ENCODE data around the gene VWA5B1.

GRCh38 chr1:20365421-20366055, 74.9 kb downstream of the VWA5B1 start:
- TF ChIP-seq, protein P1, sequence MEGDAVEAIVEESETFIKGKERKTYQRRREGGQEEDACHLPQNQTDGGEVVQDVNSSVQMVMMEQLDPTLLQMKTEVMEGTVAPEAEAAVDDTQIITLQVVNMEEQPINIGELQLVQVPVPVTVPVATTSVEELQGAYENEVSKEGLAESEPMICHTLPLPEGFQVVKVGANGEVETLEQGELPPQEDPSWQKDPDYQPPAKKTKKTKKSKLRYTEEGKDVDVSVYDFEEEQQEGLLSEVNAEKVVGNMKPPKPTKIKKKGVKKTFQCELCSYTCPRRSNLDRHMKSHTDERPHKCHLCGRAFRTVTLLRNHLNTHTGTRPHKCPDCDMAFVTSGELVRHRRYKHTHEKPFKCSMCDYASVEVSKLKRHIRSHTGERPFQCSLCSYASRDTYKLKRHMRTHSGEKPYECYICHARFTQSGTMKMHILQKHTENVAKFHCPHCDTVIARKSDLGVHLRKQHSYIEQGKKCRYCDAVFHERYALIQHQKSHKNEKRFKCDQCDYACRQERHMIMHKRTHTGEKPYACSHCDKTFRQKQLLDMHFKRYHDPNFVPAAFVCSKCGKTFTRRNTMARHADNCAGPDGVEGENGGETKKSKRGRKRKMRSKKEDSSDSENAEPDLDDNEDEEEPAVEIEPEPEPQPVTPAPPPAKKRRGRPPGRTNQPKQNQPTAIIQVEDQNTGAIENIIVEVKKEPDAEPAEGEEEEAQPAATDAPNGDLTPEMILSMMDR (IDR thresholded peaks at IDR 0.05): no peak
- no peak for TF ChIP-seq POLR2A (IDR thresholded peaks at IDR 0.05)
- no peak for TF ChIP-seq EP300 (IDR thresholded peaks at IDR 0.05)

Data from stomach (tissue), 4 donors.